ENCODE results near the gene DPT.
"Not testable (repeated sequence)": the region's sequence is repeated elsewhere in the genome, so short reads cannot be mapped to it uniquely, and the experiment has no call there.

The DPT gene

DNA sequence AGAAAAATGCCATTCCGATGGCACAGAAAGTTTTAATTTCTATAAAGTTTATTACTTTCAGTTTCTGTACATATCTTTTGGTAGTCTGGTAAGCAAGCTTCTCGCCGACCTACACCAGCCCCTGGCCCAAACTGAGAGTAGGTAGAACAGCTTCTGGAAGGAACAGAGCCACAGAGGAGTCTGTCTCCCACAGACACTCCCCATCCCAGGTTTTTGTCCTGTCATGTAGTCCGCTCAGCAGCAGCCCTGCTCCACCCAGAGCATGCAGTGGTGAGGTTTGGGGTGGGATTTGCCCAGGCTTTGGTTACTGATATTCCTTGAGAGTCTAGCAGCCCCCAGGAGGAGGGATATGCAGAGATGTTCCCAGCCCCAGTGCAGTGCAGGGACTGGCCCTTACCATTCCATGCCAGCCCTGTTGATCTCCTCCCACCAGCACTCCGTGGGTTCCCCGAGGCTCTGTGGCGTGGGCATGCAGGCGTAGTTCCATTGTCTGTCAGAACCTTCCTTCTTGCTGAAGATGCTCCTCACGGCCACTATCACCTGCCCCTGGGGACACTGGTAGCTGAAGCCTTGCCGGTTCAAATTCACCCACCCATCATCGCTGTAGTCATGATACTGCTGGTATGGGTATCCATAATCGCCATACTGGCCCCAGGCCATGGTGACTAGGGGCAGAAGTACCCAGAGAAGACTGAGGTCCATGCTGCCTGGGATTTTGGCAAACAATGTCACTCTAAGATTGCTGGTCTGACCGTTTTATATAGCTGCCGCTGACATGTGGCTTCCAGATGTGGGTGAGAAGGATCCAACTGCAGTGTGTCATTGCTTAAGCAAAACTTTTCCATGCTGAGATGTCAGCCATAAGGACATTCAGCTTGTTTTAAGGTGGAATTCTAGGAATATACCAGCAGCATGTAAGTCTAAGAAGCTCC, at the start of gene DPT:
Gene DPT, minus strand, starts transcription at position 734 of the 932 bp plus-strand sequence. Its CDS starts 32 bp downstream, at position 702.
- no peak for DNase-seq

- DNase-seq = no peak
Measured at GRCh38 chr1:168775366-168775765, 46.4 kb upstream of the DPT start.

DNA sequence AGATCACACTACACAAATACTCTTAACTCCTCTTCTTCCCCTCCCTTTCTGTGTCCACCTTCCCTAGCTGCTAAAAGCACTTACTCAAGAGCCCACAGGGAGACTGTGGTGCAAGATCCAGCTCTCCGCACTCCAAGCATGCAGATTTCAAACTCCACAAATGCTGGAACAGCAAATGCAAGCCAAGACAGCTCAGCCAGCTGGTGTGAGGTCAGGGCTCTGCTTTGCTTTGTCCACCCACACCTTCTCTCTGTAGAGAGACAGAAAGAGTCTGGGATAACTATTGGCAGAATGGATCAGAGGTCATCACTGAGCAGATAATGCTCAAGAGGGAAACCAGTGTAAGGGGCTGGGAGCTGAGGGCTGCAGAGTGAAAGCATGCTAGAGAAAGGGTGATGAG, 45.2 kb upstream of the DPT start:
- no peak for DNase-seq

DNA sequence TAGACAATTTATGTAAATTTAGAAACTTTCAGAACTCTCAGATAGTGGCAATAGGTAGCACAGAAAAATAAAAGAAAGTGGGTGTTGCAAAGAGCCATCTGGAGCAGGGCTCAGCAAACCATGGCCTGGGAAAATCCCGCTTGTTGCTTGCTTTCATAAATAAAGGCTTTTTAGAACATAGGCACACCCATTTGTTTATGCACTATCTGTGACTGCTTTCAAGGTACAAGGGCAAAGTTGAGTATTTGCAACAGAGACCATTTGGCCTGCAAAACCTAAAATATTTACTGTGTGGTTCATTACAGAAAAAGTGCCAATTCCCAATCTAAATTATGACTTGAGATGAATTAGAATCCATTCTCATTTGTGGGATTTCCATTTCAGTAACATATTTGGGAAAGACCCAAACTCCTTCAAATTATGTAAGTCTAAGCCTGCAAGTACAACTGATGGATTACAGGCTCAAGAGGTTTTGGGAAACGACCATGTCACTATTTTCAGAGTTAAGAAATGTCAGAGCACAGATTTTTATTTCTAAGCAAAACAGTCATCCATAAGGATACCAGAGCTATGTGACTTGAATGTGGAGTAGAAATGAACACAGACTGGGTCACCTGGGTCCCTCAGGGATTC, 43.5 kb upstream of the DPT start:
- DNase-seq = no peak

DNA sequence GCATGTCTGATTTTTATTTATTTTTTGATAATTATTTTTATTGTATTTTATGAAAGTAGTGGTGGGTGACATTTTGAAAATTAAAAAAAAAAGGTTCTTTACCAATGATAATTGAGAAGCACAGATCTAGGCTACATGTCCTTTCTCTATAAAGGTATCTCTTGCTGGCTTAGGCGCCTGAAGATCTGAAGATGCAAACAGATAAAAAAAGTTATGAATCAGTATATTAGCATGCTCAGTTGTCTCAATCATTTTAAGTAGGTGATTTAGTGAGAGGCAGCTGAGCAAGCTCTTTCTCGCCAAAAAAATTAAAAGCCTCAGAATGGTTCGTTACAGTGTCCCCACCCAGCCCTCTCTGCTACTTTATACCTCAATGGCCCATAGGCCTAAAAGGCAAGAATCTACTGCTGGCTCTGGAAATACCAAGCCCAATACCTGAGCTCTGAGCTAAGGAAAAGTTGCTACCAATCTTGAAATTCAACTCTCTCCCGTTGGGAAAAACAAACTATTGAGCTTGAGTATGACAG, 42.2 kb upstream of the DPT start:
- DNase-seq = no peak

GRCh38 chr1:168769893-168770292, 40.9 kb upstream of the DPT start:
- DNase-seq = not testable (repeated sequence)

GRCh38 chr1:168767894-168768584, 39.0 kb upstream of the DPT start:
- DNase-seq = no peak

DNA sequence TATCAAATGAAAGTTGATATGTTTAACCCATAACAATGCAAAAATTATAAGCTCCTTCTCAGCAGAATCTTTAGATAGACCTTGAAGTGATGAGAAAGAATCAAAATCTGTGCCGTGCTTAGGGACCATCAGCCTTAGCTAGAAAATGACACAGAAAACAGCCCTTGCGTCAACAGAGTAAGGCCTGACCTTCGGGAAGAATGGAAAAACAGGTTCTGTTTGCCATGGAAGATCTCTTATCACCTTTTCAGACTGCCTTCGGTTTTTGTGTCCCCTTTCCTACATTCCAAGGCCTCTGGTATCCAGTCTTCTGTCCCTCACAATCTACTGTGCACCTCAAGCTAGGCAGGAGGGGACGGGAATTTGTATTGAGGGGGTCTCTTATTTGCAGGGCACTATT, 37.6 kb upstream of the DPT start:
- DNase-seq = no peak

DNA sequence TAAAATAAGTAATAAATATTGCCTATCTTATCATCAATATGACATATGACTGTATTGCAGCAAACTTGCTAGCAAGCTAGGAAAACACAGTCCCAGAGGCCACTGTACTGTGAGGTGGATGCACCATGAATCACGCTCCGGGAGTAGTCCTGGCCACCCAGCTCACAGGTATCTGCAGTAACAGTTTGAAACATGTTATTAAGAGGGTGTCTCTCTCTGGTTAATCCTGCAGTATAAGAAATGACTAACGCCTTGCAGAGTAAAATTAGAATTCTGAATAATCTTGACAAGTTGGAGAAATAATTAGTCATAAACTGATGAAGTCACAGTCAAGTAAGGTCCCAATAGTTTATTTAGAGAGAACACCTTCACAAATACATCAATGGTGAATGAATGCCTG, 34.0 kb upstream of the DPT start:
- DNase-seq = no peak

DNA sequence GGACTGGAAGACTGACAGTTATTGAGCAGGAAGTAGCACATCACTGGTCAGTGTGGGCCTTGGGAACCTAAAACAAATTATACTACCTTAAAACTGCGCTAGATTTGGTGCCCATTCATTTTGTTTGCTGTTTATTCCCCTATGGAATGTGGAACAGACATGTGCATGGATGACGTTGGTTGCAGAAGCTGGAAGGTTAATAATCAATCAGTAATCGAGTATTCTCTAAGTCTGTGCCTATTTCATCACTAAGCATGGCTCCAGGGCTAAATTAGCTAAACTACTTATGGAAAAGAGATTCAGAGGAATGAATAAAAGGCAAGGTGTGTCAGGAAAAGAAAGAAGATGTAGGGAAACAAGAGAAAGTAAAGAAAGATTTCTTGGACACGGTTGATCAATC, 33.5 kb upstream of the DPT start:
- DNase-seq = no peak

- DNase-seq = no peak
Measured at GRCh38 chr1:168760781-168761180, 31.8 kb upstream of the DPT start.

- DNase-seq = no peak
Measured at GRCh38 chr1:168760241-168760640, 31.2 kb upstream of the DPT start.

GRCh38 chr1:168759077-168759476, 30.1 kb upstream of the DPT start:
- DNase-seq = no peak

- DNase-seq = no peak
Measured at GRCh38 chr1:168758503-168758902, 29.5 kb upstream of the DPT start.

- DNase-seq = no peak
Measured at GRCh38 chr1:168755800-168756418, 26.9 kb upstream of the DPT start.

- DNase-seq = no peak
Measured at GRCh38 chr1:168752171-168752832, 23.3 kb upstream of the DPT start.

GRCh38 chr1:168751195-168751650, 22.2 kb upstream of the DPT start:
- DNase-seq = no peak

- no peak for DNase-seq
Measured at GRCh38 chr1:168742994-168743650, 14.1 kb upstream of the DPT start.

DNA sequence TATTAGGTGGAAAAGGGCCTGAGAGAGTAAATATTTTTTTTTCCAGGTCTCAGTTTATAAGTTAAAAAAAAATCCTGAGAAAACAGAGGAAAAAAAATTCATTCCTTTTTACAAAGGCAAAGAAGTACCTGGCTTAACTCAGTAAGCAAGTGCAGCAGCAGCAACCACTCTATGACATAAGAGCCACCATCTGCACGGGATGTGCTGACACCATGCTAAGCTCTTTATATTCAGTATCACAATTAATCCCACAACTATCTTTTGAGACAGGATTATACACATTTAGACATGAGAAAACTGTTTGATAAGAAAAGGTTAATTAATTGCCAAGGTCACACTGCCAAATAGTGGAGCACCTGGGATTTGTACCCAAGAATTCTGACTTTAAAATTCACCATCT, 13.4 kb upstream of the DPT start:
- DNase-seq = no peak

DNA sequence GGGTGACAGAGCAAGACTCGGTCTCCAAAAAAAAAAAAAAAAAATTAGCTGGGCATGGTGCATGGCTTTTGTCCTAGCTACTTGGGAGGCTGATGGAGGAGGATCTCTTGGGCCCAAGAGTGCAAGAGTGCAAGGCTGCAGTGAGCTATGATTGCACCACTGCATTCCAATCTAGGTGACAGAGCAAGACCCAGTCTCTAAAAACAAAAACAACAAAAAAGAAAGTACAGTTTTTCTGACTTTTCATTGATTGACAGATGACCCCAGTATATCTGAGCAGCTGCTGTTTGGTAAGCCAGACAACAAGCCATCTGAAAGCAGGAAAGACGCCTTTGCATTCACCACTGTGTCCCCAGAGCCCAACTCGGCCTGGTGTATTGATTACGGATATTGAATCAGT, 10.9 kb upstream of the DPT start:
- DNase-seq = no peak

DNA sequence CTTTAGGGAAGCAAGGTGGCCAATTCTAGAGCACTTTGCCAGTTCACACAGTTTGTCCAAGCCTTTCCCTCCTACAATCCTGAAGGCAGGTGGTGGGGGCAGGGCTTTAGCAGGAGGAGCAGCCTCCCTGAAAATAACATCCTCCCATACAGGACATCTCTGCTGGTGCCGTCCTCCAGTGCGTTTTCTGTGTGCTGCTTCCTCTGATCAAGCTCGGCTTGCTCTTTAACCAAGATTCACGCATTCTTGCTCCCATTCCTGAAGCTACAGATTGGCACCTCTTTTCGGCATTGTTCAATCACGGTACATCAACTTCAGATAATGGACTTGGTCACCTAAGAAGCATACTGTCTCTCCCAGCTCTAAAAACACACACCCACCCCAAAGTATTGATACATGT, 7.5 kb upstream of the DPT start:
- DNase-seq = no peak

DNA sequence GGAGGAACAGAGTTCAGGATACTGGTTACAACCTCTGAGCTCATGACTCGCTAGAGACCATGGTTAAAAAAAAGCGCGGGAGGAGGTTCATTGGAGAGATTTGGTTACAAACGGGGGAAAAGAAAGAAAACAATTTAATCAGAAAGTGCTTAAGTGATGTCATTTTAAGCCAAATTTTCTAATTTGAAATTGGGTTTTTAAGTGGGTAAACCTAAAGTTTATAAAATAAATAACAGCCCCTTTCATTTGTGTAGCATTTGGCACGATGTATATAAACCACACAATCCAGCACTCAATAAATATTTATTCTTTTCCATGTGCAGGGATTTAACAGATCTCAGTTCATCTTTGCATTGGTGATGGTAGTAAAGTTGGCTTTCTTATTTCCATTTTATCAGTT, 7.0 kb upstream of the DPT start:
- no peak for DNase-seq
